ENCODE data around the gene CNKSR2.

The CNKSR2 gene

GRCh38 chrX:21675931-21676330 is 301.7 kb downstream of the CNKSR2 start:
- DNase-seq (ENCODE audit: low read depth), result no peak

GRCh38 chrX:21678048-21678612 is 303.9 kb downstream of the CNKSR2 start:
- no peak for DNase-seq (ENCODE audit: low read depth)

GRCh38 chrX:21683941-21684340 is 309.7 kb downstream of the CNKSR2 start:
- DNase-seq (ENCODE audit: low read depth), result no peak

- no peak for DNase-seq (ENCODE audit: low read depth)
Measured at GRCh38 chrX:21691512-21692018, 317.3 kb downstream of the CNKSR2 start.

GRCh38 chrX:21698272-21698671 is 324.1 kb downstream of the CNKSR2 start:
- no peak for DNase-seq (ENCODE audit: low read depth)

- no peak for DNase-seq (ENCODE audit: low read depth)
Measured at GRCh38 chrX:21699136-21699535, 324.9 kb downstream of the CNKSR2 start.

GRCh38 chrX:21700275-21700674 is 326.1 kb downstream of the CNKSR2 start:
- DNase-seq (ENCODE audit: low read depth), result no peak

- no peak for DNase-seq (ENCODE audit: low read depth)
Measured at GRCh38 chrX:21700967-21701366, 326.7 kb downstream of the CNKSR2 start.

GRCh38 chrX:21702725-21703124 is 328.5 kb downstream of the CNKSR2 start:
- no peak for DNase-seq (ENCODE audit: low read depth)
